CD4-positive, alpha-beta T cell treated with Interleukin-15 for 4 hours (primary cell): ENCODE results near the gene SCIMP.
"Not testable (repeated sequence)": the region's sequence is repeated elsewhere in the genome, so short reads cannot be mapped to it uniquely, and the experiment has no call there.

Experiments used
- DNase-seq: peaks from one replicate; pipeline ENCODE4 v3.0.0-alpha.2; 2020; ENCODE audit warnings: low spot score

Gene SCIMP

DNA sequence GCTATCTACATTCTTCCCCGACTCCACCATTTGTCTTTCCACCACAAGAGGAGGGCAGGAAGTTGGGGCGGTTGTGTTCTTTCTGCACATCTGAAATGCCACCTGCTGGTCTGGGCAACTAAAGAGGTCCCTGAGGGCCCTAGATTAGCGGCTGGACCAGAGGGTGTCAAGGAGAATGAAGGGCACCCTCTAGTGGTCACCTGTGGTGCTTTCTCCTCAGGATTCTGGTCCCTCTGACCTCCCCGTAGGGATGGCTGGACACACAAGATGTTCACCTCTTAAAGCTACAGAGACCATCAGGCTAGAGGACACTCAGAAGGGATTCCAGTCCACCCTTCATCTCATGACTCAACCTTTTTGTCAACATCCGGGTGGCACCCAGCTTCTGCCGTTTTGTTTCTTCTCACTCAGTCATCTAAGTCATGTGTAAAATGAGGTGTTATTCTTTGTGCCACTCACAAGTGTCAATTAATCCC, 2.9 kb upstream of the SCIMP start:
- DNase-seq = peak; percentile 48

- no peak for DNase-seq
Observed at GRCh38 chr17:5236938-5237540, 2.4 kb upstream of the SCIMP start.

DNA sequence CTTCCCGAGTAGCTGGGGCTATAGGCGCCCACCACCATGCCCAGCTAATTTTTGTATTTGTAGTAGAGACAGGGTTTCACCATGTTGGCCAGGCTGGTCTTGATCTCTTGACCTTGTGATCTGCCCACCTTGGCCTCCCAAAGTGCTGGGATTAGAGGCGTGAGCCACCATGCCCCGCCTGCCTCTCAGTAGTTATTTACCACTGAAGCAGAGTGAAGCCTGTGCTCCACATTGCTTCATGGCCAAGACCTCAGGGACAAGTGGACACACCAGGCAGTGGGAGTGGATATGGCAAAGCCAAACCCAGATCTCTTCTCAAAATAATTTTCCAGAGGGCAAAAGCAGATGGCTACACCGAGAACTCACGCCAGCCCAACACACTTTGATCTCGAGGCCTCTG, 1.2 kb downstream of the SCIMP start:
- not testable (repeated sequence) for DNase-seq

GRCh38 chr17:5226940-5227878, 7.5 kb downstream of the SCIMP start:
- DNase-seq = peak; percentile 34

- no peak for DNase-seq
Observed at GRCh38 chr17:5225668-5226457, 8.8 kb downstream of the SCIMP start.

DNA sequence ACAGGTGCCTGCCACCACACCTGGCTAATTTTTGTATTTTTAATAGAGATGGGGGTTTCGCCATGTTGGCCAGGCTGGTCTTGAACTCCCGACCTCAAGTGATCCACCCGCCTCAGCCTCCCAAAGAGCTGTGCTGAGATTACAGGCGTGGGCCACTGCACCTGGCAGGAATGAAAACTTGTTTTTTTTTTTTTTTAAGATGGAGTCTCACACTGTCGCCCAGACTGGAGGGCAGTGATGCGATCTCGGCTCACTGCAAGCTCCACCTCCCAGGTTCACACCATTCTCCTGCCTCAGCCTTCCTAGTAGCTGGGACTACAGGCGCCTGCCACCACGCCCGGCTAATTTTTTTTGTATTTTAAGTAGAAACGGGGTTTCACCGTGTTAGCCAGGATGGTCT, 12.7 kb downstream of the SCIMP start:
- DNase-seq = not testable (repeated sequence)

GRCh38 chr17:5220074-5220473, 14.6 kb downstream of the SCIMP start:
- DNase-seq = no peak

DNA sequence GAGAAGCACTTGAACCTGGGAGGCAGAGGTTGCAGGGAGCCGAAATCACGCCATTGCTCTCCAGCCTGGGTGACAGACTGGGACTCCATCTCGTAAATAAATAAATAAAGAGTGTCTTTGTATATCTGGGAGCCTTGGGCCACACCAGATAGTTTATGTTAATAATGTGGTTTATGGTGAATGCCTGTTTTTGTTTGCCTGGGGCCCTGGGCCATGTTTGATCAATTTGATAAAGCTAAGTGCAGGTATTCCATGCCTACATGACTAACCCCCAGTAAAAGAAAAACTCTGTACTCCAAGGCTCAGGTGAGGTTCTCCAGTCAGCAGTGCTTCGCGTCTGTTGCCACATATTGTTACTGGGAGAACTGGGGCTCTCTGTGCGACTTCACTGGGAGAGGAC, 15.1 kb downstream of the SCIMP start:
- no peak for DNase-seq

GRCh38 chr17:5217562-5217961, 17.1 kb downstream of the SCIMP start:
- DNase-seq = not testable (repeated sequence)

DNA sequence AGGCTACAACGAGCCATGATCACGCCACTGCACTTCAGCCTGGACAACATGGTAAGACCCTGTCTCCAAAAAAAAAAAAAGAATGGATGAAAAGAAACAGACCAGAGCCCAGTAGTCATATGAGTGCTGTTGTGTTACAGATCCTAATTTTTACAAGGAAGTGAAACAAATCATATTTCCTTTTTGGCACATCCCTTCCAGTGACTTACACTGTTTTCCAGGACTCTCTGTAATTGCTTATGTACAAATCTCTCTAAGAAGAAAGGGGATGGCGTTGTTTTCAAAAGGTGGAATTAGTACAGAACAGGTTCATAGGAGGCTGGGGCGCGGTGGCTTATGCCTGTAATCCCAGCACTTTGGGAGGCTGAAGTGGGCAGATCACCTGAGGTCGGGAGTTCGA, 23.2 kb downstream of the SCIMP start:
- no peak for DNase-seq

DNA sequence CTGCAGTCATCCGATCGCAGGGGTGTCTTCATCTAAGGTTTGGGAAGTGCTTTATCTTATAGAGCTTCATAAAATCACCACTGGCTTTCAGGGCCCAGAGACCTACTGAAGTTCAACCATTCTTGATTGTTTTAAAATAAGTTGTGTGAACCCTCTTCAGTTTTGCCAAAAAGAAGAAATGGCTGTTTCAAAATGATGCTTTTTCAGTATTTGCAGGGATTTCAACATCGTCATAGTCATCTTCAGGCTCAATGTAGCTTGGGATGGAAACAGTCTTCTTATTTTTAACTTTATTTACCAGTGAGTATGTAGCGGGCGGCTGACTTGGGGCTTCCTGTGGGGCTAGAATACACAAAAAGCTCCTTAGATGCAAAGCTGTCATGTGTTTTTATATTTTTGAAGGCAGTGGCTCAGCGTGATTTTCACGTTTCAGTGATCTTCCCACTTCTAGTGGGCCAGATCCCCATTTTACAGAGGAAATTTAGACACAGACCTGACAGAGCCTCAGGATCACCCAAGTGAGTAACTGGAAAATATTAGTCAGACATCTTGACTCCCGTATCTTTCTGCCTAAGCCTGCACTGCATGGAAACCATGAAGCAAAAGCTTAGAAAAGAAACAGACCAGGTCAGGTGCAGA, 23.9 kb downstream of the SCIMP start:
- DNase-seq = no peak

- no peak for DNase-seq
Observed at GRCh38 chr17:5210091-5210490, 24.6 kb downstream of the SCIMP start.

GRCh38 chr17:5209396-5209795, 25.3 kb downstream of the SCIMP start:
- no peak for DNase-seq

GRCh38 chr17:5203908-5204294, 30.8 kb downstream of the SCIMP start:
- DNase-seq = no peak

GRCh38 chr17:5203178-5203907, 31.3 kb downstream of the SCIMP start:
- no peak for DNase-seq

DNA sequence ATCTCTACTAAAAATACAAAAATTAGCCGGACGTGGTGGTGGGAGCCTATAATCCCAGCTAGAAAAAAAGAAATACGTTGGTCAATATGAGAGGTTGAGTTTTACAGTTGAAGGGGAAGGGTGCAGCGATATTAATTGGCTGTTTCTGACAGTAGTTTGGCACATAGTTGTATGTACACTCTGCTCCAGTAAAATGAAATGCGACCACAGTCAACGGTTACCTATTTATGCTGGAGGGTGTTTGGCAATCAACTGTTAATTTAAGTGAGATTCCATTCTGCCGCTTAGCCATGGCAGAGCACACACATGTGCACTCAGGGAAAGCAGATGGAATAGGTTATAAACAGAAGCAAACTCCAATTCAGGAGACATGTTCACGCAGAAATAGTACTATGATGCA, 33.6 kb downstream of the SCIMP start:
- no peak for DNase-seq

DNA sequence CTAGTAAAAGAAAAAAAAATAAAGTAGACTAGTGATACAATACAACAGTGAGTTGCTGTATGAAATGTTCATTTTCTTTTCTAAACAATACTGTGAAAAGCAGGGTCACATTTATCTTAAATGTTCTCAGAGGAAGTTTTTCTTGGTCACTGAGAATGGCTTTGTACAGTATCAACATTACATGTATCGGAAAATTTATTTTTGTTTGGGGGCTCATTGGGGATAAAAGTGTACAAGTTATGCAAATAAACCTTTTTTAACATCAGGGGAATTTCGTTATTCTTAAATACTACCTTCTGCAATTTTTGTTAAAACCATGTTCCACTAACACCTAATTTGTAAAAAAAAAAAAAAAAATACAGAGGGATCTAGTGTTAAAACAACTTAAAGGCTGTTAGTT, 34.3 kb downstream of the SCIMP start:
- no peak for DNase-seq

GRCh38 chr17:5198472-5198871, 36.2 kb downstream of the SCIMP start:
- no peak for DNase-seq

- DNase-seq = no peak
Observed at GRCh38 chr17:5194346-5194745, 40.3 kb downstream of the SCIMP start.

- DNase-seq = peak; percentile 98
Observed at GRCh38 chr17:5191541-5192417, 42.9 kb downstream of the SCIMP start, which contains the start of gene ZNF594. ZNF594 (minus strand) TSS chr17:5191868; CDS start chr17:5184256, 7,612 bp downstream.
